Adrenal gland (tissue), 5 donors: ENCODE measurements around the gene ARHGAP6.

ENCODE experiments used
- POLR2A ChIP-seq, 2 donors: fragments of 450-650 bp; IDR thresholded peaks; one replicate each; pipeline ENCODE4 v1.6.1; 2017; ENCODE audit warnings: antibody characterized with exemption in 2 of 2, mild to moderate bottlenecking in 2 of 2, moderate library complexity in 1 of 2
- TF ChIP-seq, protein P1 (sequence below), 6 experiments: fragments of 450-650 bp in 4 of 6; fragments of 200-600 bp in 2 of 6; sonication (generic) in 1 of 6; IDR thresholded peaks; 1 replicate in 5 of 6; 2 replicates in 1 of 6; pipeline versions ENCODE4 v1.5.1 to v1.8.0; 2016 to 2021; ENCODE audit warnings: antibody characterized with exemption in 6 of 6, mild to moderate bottlenecking in 2 of 6, moderate library complexity in 1 of 6
- donor health status: DM: no; HTN: no; CAD: no.

DNA sequence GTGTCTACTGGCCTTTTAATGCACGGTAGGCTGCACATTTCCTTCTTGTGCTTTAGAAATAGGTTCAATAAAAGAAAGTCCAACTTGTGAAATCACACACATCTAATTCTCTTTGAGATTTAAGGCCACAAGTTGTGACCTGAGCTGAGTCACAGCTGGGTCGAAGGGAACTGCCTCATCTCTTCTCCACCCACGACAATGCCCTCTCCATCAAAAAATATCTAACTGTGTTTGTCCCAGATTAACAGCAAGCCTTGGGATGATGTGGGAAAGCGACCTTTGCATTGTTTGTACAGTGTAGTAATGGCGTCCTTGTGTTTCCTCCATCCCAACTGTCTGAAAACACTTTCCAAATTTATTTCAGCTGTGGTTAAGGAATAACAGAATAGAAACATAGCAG is 203.6 kb downstream of the ARHGAP6 start:
- no peak for TF ChIP-seq POLR2A (IDR thresholded peaks at IDR 0.05)
- TF ChIP-seq, protein P1, sequence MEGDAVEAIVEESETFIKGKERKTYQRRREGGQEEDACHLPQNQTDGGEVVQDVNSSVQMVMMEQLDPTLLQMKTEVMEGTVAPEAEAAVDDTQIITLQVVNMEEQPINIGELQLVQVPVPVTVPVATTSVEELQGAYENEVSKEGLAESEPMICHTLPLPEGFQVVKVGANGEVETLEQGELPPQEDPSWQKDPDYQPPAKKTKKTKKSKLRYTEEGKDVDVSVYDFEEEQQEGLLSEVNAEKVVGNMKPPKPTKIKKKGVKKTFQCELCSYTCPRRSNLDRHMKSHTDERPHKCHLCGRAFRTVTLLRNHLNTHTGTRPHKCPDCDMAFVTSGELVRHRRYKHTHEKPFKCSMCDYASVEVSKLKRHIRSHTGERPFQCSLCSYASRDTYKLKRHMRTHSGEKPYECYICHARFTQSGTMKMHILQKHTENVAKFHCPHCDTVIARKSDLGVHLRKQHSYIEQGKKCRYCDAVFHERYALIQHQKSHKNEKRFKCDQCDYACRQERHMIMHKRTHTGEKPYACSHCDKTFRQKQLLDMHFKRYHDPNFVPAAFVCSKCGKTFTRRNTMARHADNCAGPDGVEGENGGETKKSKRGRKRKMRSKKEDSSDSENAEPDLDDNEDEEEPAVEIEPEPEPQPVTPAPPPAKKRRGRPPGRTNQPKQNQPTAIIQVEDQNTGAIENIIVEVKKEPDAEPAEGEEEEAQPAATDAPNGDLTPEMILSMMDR (IDR thresholded peaks at IDR 0.05), result no peak
